GM19397 (cell line): Measurements from ENCODE around the gene RAB6B.

ENCODE experiments used
- ATAC-seq: cut with Tn5 transposase; IDR thresholded peaks from one replicate; pipeline ENCODE4 v1.9.1; 2021; ENCODE audit warnings: mild to moderate bottlenecking, moderate library complexity; ENCODE audit not compliant: unreplicated experiment

Gene RAB6B

GRCh38 chr3:133777807-133778568, 117.7 kb downstream of the RAB6B start:
- no peak for ATAC-seq

- ATAC-seq: no peak
Measured at GRCh38 chr3:133776794-133777438, 118.8 kb downstream of the RAB6B start.

GRCh38 chr3:133775835-133776234, 119.8 kb downstream of the RAB6B start:
- no peak for ATAC-seq

GRCh38 chr3:133775309-133775708, 120.4 kb downstream of the RAB6B start:
- no peak for ATAC-seq
